Gastroesophageal sphincter (tissue), 4 donors: Measurements from ENCODE around the gene KIAA1614. TPM values are rescaled to one million over a fixed set of nuclear protein-coding genes. Genes with fewer than 3 reads are reported as not detected.
"Not testable (repeated sequence)": the region's sequence is repeated elsewhere in the genome, so short reads cannot be mapped to it uniquely, and the experiment has no call there.

ENCODE experiments used
- ATAC-seq: fragments of 150-250 bp; one replicate; pipeline ENCODE4 v1.9.1; 2016; ENCODE audit warnings: mild to moderate bottlenecking, moderate library complexity
- H3K27ac ChIP-seq, 4 donors: fragments of 200-600 bp; sonication (generic) in 3 of 4; 1 replicate in 3 of 4; 2 replicates in 1 of 4; pipeline ENCODE4 v1.5.1; 2016 to 2019
- H3K27me3 ChIP-seq: fragments of 200-600 bp; sonication (generic); one replicate; pipeline ENCODE4 v1.5.1; 2019
- H3K36me3 ChIP-seq, 2 donors: fragments of 200-600 bp; sonication (generic); one replicate each; pipeline ENCODE4 v1.5.1; 2019; ENCODE audit warnings: control low read depth in 1 of 2
- H3K4me1 ChIP-seq, 3 donors: fragments of 200-600 bp; sonication (generic); 1 replicate in 2 of 3; 2 replicates in 1 of 3; pipeline ENCODE4 v1.5.1; 2016 to 2019; ENCODE audit warnings: control low read depth in 2 of 3
- H3K4me3 ChIP-seq, 2 donors: fragments of 200-600 bp; sonication (generic); one replicate each; pipeline ENCODE4 v1.5.1; 2019; ENCODE audit warnings: mild to moderate bottlenecking in 1 of 2, moderate library complexity in 1 of 2
- H3K9me3 ChIP-seq, 3 donors: fragments of 200-600 bp; sonication (generic); one replicate each; pipeline ENCODE4 v1.5.1; 2017 to 2019; ENCODE audit warnings: control low read depth in 2 of 3
- CTCF ChIP-seq, 4 experiments: fragments of 200-600 bp in 2 of 4; fragments of 450-650 bp in 2 of 4; sonication (generic) in 1 of 4; IDR thresholded peaks; one replicate each; pipeline ENCODE4 v1.5.1; 2017 to 2019; ENCODE audit warnings: antibody characterized with exemption in 4 of 4, mild to moderate bottlenecking in 2 of 4, moderate library complexity in 2 of 4
- EP300 ChIP-seq: sonication (generic); formaldehyde crosslinking; IDR thresholded peaks from one replicate; pipeline ENCODE4 v1.6.1; 2017; ENCODE audit warnings: antibody characterized with exemption, mild to moderate bottlenecking
- POLR2A ChIP-seq, 2 donors: fragments of 450-650 bp; IDR thresholded peaks; one replicate each; pipeline ENCODE4 v1.6.1; 2017; ENCODE audit warnings: antibody characterized with exemption in 2 of 2, mild to moderate bottlenecking in 2 of 2, moderate library complexity in 1 of 2
- POLR2AphosphoS5 ChIP-seq: sonication (generic); formaldehyde crosslinking; IDR thresholded peaks from one replicate; pipeline ENCODE4 v1.6.1; 2017; ENCODE audit warnings: antibody characterized with exemption
- WGBS, 2 donors: methylation state at CpG; one replicate each; pipeline ENCODE4 v1.1.5; 2018; ENCODE audit warnings: low coverage in 1 of 2; 5-methylcytosine and 5-hydroxymethylcytosine counted together
- total RNA-seq, 4 donors: library from RNA; depleted of rRNA; stranded (reverse); fragments of >200 nt; gene quantifications; one replicate each; pipeline ENCODE4 v1.1.0, GENCODE V29; 2016

The KIAA1614 gene
- total RNA-seq, 4 donors from 2014 or later = 11.2 to 30.9 (median 16.7) TPM

- Histone ChIP-seq H3K9me3 (no peaks in the 10 kb centered on the region), H3K4me3 (peak overlapping the region; percentile 39 to 71), H3K27ac (peak overlapping the region in 3 of 4 donors; percentile 75 to 82 (median 78)), H3K4me1 (peaks cover 0 to 33% (median 12%) of the 10 kb centered on the region in 3 donors), H3K36me3 (peaks cover 0 to 21% of the 10 kb centered on the region in 2 donors), H3K27me3 (no peaks in the 10 kb centered on the region)
- ATAC-seq = peak; percentile 90
- TF ChIP-seq POLR2A (IDR thresholded peaks at IDR 0.05) (no peak), CTCF (IDR thresholded peaks at IDR 0.05) (peak in 3 of 4 experiments; percentile 19 to 49 (median 37)), POLR2AphosphoS5 (peak; percentile 15), EP300 (no peak)
- 63% methylated on average over 6 of the region's 74 CpGs; no CpG with 5 or more reads in 1 of the 2 donors for WGBS, 2 donors
These were observed 41.5 kb downstream of the KIAA1614 start for GRCh38 chr1:180954005-180954800.

GRCh38 chr1:180954801-180955165 lies 42.1 kb downstream of the KIAA1614 start:
- ATAC-seq = no peak
- H3K27ac ChIP-seq = peak overlapping the region in 3 of 4 donors; percentile 75 to 82 (median 78)

GRCh38 chr1:180956028-180956640 lies 43.4 kb downstream of the KIAA1614 start:
- WGBS, 2 donors = 90% methylated on average over 2 of the region's 8 CpGs; no CpG with 5 or more reads in 1 of the 2 donors
- no peak for ATAC-seq
- TF ChIP-seq CTCF (IDR thresholded peaks at IDR 0.05) (no peak), POLR2A (IDR thresholded peaks at IDR 0.05) (no peak), POLR2AphosphoS5 (no peak), EP300 (no peak)
- no peaks in the 10 kb centered on the region for H3K9me3 ChIP-seq
- H3K4me1 ChIP-seq = peaks cover 0 to 33% (median 12%) of the 10 kb centered on the region in 3 donors
- no peak overlapping the region for H3K4me3 ChIP-seq
- H3K36me3 ChIP-seq = peaks cover 0 to 6% of the 10 kb centered on the region in 2 donors
- peak overlapping the region in 1 of 4 donors; percentile 82 for H3K27ac ChIP-seq
- H3K27me3 ChIP-seq = no peaks in the 10 kb centered on the region

More at GRCh38 chr1:180954801-180955165, 42.1 kb downstream of the KIAA1614 start:
- Histone ChIP-seq H3K4me1 (peaks cover 0 to 33% (median 12%) of the 10 kb centered on the region in 3 donors), H3K9me3 (no peaks in the 10 kb centered on the region), H3K27me3 (no peaks in the 10 kb centered on the region), H3K4me3 (peak overlapping the region in 1 of 2 donors; percentile 71), H3K36me3 (peaks cover 0 to 20% of the 10 kb centered on the region in 2 donors)
- WGBS, 2 donors = 56% methylated on average over 5 of the region's 10 CpGs; no CpG with 5 or more reads in 1 of the 2 donors
- no peak for TF ChIP-seq POLR2A (IDR thresholded peaks at IDR 0.05)
- no peak for TF ChIP-seq EP300
- no peak for TF ChIP-seq CTCF (IDR thresholded peaks at IDR 0.05)
- no peak for TF ChIP-seq POLR2AphosphoS5

GRCh38 chr1:180959620-180960019 lies 46.9 kb downstream of the KIAA1614 start:
- H3K9me3 ChIP-seq, H3K27me3 ChIP-seq, H3K4me3 ChIP-seq, ATAC-seq, H3K36me3 ChIP-seq, H3K27ac ChIP-seq: not testable (repeated sequence)
- 86 to 100% methylated on average over 1 to 2 of the region's 5 CpGs for WGBS, 2 donors
- peaks cover 0 to 11% (median 2%) of the 10 kb centered on the region in 3 donors for H3K4me1 ChIP-seq

GRCh38 chr1:180961622-180962021 lies 48.9 kb downstream of the KIAA1614 start:
- H3K36me3 ChIP-seq = peaks cover 0 to 21% of the 10 kb centered on the region in 2 donors
- H3K9me3 ChIP-seq = no peaks in the 10 kb centered on the region
- TF ChIP-seq EP300 = no peak
- no peak for TF ChIP-seq POLR2AphosphoS5
- TF ChIP-seq POLR2A (IDR thresholded peaks at IDR 0.05) = no peak
- TF ChIP-seq CTCF (IDR thresholded peaks at IDR 0.05) = no peak
- no peak overlapping the region for H3K27ac ChIP-seq
- H3K4me3 ChIP-seq = no peak overlapping the region
- no peaks in the 10 kb centered on the region for H3K27me3 ChIP-seq
- WGBS, 2 donors = 67% methylated on average over 3 of the region's 4 CpGs
- ATAC-seq = no peak
- peaks cover 0 to 7% (median 0%) of the 10 kb centered on the region in 3 donors for H3K4me1 ChIP-seq
